IMR-90 (cell line): ENCODE results near the gene MND1.

Experiments used
- CEBPB ChIP-seq: IDR thresholded peaks from 2 replicates; pipeline ENCODE4 v1.6.1; 2012; ENCODE audit warnings: low read depth, low read length, improper control_type of control experiment
- CTCF ChIP-seq: conservative IDR thresholded peaks from 2 replicates; pipeline ENCODE4 v1.5.1; 2012; ENCODE audit warnings: mild to moderate bottlenecking, low read depth, low read length, improper control_type of control experiment
- MAFK ChIP-seq: IDR thresholded peaks from 2 replicates; pipeline ENCODE4 v1.6.1; 2012; ENCODE audit warnings: low read depth, low read length, improper control_type of control experiment
- MAZ ChIP-seq: IDR thresholded peaks from 2 replicates; pipeline ENCODE4 v1.6.1; 2012; ENCODE audit warnings: low read depth, mild to moderate bottlenecking, low read length, improper control_type of control experiment, moderate library complexity, borderline replicate concordance
- MXI1 ChIP-seq: IDR thresholded peaks from 2 replicates; pipeline ENCODE4 v1.6.1; 2012; ENCODE audit warnings: low read depth, mild to moderate bottlenecking, low read length, moderate library complexity, borderline replicate concordance
- NFE2L2 ChIP-seq: fragments of 150-350 bp; IDR thresholded peaks from 2 replicates; pipeline ENCODE4 v1.6.1; 2016; ENCODE audit warnings: low read depth, mild to moderate bottlenecking, low read length
- POLR2A ChIP-seq: IDR thresholded peaks from 2 replicates; pipeline ENCODE4 v1.6.1; 2012; ENCODE audit warnings: mild to moderate bottlenecking, low read depth, low read length
- RAD21 ChIP-seq: IDR thresholded peaks from 2 replicates; pipeline ENCODE4 v1.6.1; 2012; ENCODE audit warnings: low read length, improper control_type of control experiment
- TF ChIP-seq, protein P1 (sequence below): fragments of 150-350 bp; IDR thresholded peaks from 2 replicates; pipeline ENCODE4 v1.6.1; 2017; ENCODE audit warnings: mild to moderate bottlenecking, antibody characterized with exemption, low read length, low read depth

DNA sequence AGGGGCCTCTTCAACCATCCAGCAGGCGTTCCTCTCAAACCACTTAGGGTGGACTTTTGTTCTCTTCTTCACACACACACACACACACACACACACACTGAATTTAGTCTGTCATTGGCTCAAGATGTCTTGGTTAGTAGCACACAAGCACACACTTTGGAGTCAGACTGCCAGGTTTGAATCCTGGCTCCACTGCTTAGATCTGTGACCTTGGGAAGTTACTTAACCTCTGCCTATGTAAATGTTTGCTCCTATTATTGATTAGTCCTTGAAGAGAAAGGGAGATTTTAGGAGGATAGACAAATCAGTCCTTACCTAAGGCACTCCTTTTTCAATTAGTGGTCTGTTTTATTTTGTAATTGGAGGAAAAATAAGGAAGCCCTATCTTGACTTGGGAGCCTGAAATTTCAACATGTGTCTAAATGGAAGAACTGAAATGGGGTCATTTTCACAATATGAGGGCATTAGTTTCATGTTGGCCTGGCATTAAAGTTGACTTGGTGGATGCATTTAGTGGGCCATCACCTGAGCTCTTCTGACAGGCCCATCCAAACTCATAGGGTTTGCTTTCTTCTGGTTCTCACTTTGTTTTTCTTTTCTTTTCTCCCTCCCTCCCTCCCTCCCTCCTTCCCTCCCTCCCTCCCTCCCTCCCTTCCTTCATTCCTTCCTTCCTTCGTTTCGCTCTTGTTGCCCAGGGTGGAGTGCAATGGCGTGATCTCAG lies 108.3 kb downstream of the MND1 start:
- TF ChIP-seq POLR2A (no peak), CTCF (no peak), RAD21 (no peak), CEBPB (no peak), MAFK (no peak), MXI1 (no peak), NFE2L2 (no peak), MAZ (no peak)
- TF ChIP-seq, protein P1, sequence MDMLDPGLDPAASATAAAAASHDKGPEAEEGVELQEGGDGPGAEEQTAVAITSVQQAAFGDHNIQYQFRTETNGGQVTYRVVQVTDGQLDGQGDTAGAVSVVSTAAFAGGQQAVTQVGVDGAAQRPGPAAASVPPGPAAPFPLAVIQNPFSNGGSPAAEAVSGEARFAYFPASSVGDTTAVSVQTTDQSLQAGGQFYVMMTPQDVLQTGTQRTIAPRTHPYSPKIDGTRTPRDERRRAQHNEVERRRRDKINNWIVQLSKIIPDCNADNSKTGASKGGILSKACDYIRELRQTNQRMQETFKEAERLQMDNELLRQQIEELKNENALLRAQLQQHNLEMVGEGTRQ = no peak
